AG10803 (cell line): ENCODE results near the gene THOP1.

Experiments used
- DNase-seq: peaks from one replicate; pipeline ENCODE4 v3.0.0; 2010; ENCODE audit warnings: low read depth
- H3K4me3 ChIP-seq: 2 replicates; pipeline ENCODE4 v1.5.1; 2011; ENCODE audit warnings: mild to moderate bottlenecking, low read length, control low read depth
- TF ChIP-seq, protein P1 (sequence below): conservative IDR thresholded peaks from 2 replicates; pipeline ENCODE4 v1.5.1; 2011; ENCODE audit warnings: mild to moderate bottlenecking, low read length, control low read depth, inconsistent platforms

THOP1 gene

DNA sequence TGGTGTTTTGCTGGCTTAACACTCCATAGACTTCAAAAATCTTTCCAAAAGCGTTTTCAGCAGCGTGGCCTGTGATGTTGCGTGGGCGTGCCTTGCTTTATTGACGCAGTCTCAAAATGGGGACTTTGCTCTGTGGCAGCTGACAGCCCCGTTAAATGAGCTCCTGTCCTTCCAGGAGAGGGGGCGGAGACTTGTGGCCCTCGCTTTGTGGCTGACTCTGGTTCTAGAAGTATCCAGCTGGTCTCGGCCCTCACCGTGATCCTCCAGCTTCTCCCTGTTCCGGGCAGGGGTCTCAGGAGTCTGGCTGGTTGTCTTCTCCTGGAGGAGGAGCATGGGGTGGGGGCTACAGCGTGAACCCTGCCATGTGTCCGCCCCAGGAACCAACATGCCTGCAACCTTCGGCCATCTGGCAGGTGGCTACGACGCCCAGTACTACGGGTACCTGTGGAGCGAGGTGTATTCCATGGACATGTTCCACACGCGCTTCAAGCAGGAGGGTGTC lies 26.0 kb downstream of the THOP1 start:
- no peak overlapping the region for H3K4me3 ChIP-seq
- no peak for DNase-seq
- TF ChIP-seq, protein P1, sequence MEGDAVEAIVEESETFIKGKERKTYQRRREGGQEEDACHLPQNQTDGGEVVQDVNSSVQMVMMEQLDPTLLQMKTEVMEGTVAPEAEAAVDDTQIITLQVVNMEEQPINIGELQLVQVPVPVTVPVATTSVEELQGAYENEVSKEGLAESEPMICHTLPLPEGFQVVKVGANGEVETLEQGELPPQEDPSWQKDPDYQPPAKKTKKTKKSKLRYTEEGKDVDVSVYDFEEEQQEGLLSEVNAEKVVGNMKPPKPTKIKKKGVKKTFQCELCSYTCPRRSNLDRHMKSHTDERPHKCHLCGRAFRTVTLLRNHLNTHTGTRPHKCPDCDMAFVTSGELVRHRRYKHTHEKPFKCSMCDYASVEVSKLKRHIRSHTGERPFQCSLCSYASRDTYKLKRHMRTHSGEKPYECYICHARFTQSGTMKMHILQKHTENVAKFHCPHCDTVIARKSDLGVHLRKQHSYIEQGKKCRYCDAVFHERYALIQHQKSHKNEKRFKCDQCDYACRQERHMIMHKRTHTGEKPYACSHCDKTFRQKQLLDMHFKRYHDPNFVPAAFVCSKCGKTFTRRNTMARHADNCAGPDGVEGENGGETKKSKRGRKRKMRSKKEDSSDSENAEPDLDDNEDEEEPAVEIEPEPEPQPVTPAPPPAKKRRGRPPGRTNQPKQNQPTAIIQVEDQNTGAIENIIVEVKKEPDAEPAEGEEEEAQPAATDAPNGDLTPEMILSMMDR = no peak

DNA sequence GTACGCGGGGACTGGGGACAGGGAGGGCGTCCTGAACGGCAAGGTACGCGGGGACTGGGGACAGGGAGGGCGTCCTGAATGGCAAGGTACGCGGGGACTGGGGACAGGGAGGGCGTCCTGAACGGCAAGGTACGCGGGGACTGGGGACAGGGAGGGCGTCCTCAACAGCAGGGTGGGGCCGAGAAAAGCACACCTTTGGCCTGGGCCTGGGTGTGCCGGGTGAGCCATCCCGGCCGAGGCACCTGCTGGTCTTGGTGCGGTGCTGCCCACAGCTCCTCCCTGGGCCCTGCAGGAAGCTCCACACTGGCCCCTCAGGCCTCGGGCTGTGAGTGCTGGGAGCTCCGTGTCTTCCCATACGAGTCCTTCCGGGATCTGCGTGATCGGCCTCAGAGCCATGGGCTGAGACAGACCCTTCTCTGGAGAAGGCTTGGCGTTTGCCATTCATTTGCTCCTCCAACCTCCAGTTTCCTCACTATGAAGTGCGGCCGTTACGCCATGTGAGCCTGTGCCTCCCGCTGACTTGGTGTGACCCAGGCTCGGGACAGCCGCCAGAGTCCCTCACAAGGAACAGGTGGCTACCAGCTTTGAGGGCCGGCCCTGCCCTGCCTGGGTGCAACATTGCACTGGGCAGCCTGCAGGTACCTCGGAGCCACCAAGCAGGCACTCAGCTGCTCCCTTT lies 26.6 kb downstream of the THOP1 start:
- TF ChIP-seq, protein P1 = no peak
- no peak for DNase-seq
- no peak overlapping the region for H3K4me3 ChIP-seq

DNA sequence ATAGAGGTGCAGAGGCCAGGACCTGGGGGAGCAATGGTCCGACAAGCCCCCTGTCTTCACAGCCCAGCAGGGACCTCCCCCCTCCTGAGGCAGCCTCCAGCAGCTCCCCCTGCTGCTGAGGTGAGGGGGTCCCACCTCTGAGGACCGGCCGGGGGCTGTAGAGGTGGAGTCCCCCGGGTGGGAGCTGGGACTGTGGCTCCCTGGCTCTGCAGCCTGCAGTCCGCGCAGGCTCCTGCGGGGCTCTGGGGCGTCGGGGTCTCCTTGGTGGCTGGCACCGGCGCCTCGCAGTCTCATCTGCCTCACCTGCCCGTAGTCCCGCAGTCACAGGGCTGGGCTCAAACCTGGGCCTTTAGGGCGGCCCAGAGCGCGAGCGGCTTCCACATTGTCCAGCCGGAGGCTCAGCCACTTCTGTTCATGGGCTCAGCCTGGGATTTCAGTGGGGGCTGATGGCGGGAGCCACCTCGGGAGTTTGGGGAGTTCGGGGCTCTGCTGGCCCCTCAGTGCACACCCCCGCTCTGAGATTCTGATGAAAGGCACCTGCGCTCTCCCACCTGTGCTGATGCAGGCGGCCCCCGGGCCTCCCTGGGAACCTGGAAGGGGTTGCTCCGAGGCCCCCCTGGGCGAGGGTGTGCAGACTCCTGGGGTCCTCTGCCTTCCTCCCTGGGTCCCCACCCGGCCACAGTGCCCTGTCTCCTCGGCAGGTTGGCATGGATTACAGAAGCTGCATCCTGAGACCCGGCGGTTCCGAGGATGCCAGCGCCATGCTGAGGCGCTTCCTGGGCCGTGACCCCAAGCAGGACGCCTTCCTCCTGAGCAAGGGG lies 27.3 kb downstream of the THOP1 start:
- H3K4me3 ChIP-seq = no peak overlapping the region
- DNase-seq = no peak
- TF ChIP-seq, protein P1 = no peak

DNA sequence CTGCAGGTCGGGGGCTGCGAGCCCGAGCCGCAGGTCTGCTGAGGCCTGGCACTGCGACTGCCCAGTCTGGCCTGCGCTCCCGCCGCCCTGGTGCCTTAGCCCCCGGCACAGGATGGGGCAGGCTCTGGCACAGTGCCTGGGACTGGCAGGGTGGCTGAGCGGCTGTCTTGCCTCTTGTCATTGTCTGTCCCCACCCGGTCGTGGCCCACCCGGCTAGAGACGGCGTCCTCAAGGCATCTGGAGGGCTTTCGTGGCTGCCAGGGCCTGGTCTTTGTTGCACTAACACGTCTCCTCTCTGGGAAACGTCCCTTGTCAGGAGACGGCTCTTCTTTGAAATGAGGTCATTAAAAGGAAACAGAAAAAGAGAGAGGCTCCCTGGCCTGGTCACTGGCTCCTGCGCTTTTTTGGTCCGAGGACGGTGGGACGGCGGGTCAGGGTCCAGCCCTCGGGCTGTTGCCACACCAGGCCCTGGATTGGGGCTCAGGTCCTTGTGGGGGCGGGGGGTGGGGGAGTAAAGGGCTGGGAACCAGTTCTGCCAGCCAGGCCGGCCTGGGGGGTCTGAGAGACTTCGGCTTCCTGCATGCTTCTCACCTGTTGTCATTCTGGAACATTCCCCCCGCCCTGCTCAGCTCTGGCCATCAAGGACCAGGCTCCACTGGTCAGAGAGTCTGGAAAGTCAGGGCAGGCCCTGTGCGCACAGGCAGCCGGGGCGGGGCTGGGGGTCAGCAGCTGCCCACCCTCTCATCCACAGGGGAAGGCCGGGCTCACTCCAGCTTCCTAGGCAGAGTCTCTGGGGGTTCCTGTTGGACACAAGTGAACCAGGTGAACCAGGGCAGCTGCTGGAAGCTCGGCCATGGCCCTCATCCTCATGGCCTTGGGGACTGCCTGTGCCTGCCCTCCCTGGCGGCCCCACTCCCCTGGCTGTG lies 28.2 kb downstream of the THOP1 start:
- H3K4me3 ChIP-seq = no peak overlapping the region
- TF ChIP-seq, protein P1 = no peak
- DNase-seq = no peak

DNA sequence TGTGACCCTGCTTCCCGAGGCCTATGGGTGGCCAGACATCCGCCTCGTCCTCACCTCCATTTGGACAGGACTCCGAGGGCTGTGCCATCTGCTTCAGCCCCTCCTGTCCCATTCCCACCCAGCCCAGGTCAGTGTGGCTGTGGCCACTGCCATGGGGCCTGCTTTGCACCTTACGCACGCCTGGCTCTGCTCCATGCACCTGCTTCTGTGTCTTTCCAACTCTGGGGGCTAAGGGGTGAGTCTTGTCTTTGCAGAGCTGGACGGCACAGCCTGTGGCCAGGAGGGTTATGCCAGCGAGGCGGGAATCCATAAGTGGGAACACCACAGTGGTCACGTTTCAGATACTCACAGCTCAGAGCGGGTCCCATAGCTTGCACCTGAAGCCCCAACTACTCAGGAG lies 29.1 kb downstream of the THOP1 start:
- TF ChIP-seq, protein P1 = no peak
- DNase-seq = no peak
- no peak overlapping the region for H3K4me3 ChIP-seq

DNA sequence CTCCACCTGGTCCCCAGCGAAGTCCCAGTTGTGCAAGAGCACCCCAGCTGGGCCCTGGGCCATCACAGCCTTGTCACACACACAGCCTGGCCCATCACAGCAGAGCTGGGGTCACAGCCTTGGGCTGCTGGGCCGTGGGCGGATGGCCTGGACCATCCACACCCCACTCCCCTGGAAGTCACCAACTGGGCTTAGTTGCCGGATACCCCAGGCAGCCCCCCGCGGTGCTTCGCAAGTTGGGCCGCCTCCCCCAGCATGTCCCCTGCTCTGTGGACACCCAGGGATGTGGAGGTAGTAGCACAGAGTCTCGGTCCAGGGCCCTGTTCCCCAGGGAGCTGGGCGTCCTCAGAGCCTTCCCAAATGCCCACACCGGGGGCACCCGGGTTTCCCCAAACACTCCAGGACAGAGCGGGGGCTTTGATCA lies 29.9 kb downstream of the THOP1 start:
- TF ChIP-seq, protein P1 = no peak
- H3K4me3 ChIP-seq = no peak overlapping the region
- no peak for DNase-seq
